ENCODE data around the gene BICD2. TPM values are rescaled to one million over a fixed set of nuclear protein-coding genes. Genes with fewer than 3 reads are reported as not detected.

Gene BICD2
- polyA plus RNA-seq, 1 donor from 2014 or later: 22.4 TPM

- Histone ChIP-seq H3K4me2 (ENCODE audit: low read length) (no peak overlapping the region), H3K27ac (ENCODE audit: low read length) (no peak overlapping the region), H2AFZ (ENCODE audit: low read depth, low read length) (no peak overlapping the region), H3K9ac (ENCODE audit: low read length) (no peak overlapping the region), H4K20me1 (ENCODE audit: insufficient read depth) (no peaks in the 10 kb centered on the region), H3K79me2 (replicated peaks; ENCODE audit: insufficient read depth, low read length) (no peaks in the 10 kb centered on the region), H3K4me3 (ENCODE audit: low read length) (no peak overlapping the region), H3F3A (ENCODE audit: insufficient read depth, low read length, poor library complexity, severe bottlenecking) (no peaks in the 10 kb centered on the region), H3K9me3 (ENCODE audit: low read length) (peaks cover under 1% of the 10 kb centered on the region), H3K27me3 (ENCODE audit: insufficient read depth, low read depth, low read length) (no peaks in the 10 kb centered on the region), H3K36me3 (ENCODE audit: insufficient read depth, low read length) (no peaks in the 10 kb centered on the region), H3K9me2 (ENCODE audit: insufficient read depth, low read length) (no peaks in the 10 kb centered on the region)
- no peak for TF ChIP-seq RAD21 (conservative IDR thresholded peaks at IDR 0.05)
- no peak for TF ChIP-seq REST (IDR thresholded peaks at IDR 0.05; ENCODE audit: borderline replicate concordance)
- TF ChIP-seq EZH2 (IDR thresholded peaks at IDR 0.05; ENCODE audit: borderline replicate concordance, insufficient read depth, low read length, poor library complexity, severe bottlenecking): no peak
- no peak for TF ChIP-seq SMC3 (conservative IDR thresholded peaks at IDR 0.05; ENCODE audit: poor library complexity)
- TF ChIP-seq EP300 (conservative IDR thresholded peaks at IDR 0.05; ENCODE audit: poor library complexity, severe bottlenecking): no peak
- no peak for TF ChIP-seq POLR2AphosphoS5 (IDR thresholded peaks at IDR 0.05)
- TF ChIP-seq MXI1 (conservative IDR thresholded peaks at IDR 0.05; ENCODE audit: poor library complexity, severe bottlenecking): no peak
- TF ChIP-seq CTCF (IDR thresholded peaks at IDR 0.05; ENCODE audit: poor library complexity, severe bottlenecking): no peak
These were observed 68.0 kb downstream of the BICD2 start for GRCh38 chr9:92696619-92697018.

- Histone ChIP-seq H3K9me3 (ENCODE audit: low read length) (peaks cover 11% of the 10 kb centered on the region), H3K36me3 (ENCODE audit: insufficient read depth, low read length) (no peaks in the 10 kb centered on the region), H3K4me3 (ENCODE audit: low read length) (no peak overlapping the region), H3K79me2 (replicated peaks; ENCODE audit: insufficient read depth, low read length) (no peaks in the 10 kb centered on the region), H3K9me2 (ENCODE audit: insufficient read depth, low read length) (no peaks in the 10 kb centered on the region), H3K9ac (ENCODE audit: low read length) (no peak overlapping the region), H2AFZ (ENCODE audit: low read depth, low read length) (no peak overlapping the region), H3K27me3 (ENCODE audit: insufficient read depth, low read depth, low read length) (no peaks in the 10 kb centered on the region), H3K4me2 (ENCODE audit: low read length) (no peak overlapping the region), H4K20me1 (ENCODE audit: insufficient read depth) (no peaks in the 10 kb centered on the region), H3F3A (ENCODE audit: insufficient read depth, low read length, poor library complexity, severe bottlenecking) (no peaks in the 10 kb centered on the region), H3K27ac (ENCODE audit: low read length) (no peak overlapping the region)
- no peak for TF ChIP-seq CTCF (IDR thresholded peaks at IDR 0.05; ENCODE audit: poor library complexity, severe bottlenecking)
- TF ChIP-seq SMC3 (conservative IDR thresholded peaks at IDR 0.05; ENCODE audit: poor library complexity): no peak
- no peak for TF ChIP-seq EP300 (conservative IDR thresholded peaks at IDR 0.05; ENCODE audit: poor library complexity, severe bottlenecking)
- TF ChIP-seq RAD21 (conservative IDR thresholded peaks at IDR 0.05): no peak
- TF ChIP-seq MXI1 (conservative IDR thresholded peaks at IDR 0.05; ENCODE audit: poor library complexity, severe bottlenecking): no peak
- TF ChIP-seq TAF1 (IDR thresholded peaks at IDR 0.05; ENCODE audit: low read depth): no peak
- TF ChIP-seq REST (IDR thresholded peaks at IDR 0.05; ENCODE audit: borderline replicate concordance): no peak
- TF ChIP-seq POLR2AphosphoS5 (IDR thresholded peaks at IDR 0.05): no peak
- TF ChIP-seq EZH2 (IDR thresholded peaks at IDR 0.05; ENCODE audit: borderline replicate concordance, insufficient read depth, low read length, poor library complexity, severe bottlenecking): no peak
These were observed 77.7 kb downstream of the BICD2 start for GRCh38 chr9:92686954-92687353.

All from neural cell (in vitro differentiated cells).